Heart right ventricle (tissue), 16 donors: ENCODE results near the gene CDC42SE2. TPM values are rescaled to one million over a fixed set of nuclear protein-coding genes. Genes with fewer than 3 reads are reported as not detected.

Experiments used
- ATAC-seq, 8 donors: fragments of 200-7000 bp; cut with Tn5 transposase; one replicate each; pipeline ENCODE4 v1.9.1; 2020; ENCODE audit warnings: mild to moderate bottlenecking in 8 of 8, moderate library complexity in 8 of 8, moderate number of reproducible peaks in 1 of 8
- DNase-seq, 2 donors: peaks; one replicate each; pipeline ENCODE4 v3.0.0-alpha.2; 2020
- H3K27ac ChIP-seq, 10 donors: fragments of 200-600 bp; sonication (generic) in 2 of 10; one replicate each; pipeline versions ENCODE4 v1.5.0 to v1.8.0; 2020 to 2022; ENCODE audit warnings: mild to moderate bottlenecking in 3 of 10
- H3K27me3 ChIP-seq, 7 donors: fragments of 200-600 bp; one replicate each; pipeline ENCODE4 v1.8.0; 2021 to 2022; ENCODE audit warnings: mild to moderate bottlenecking in 2 of 7
- H3K36me3 ChIP-seq, 9 donors: fragments of 200-600 bp; sonication (generic) in 1 of 9; one replicate each; pipeline versions ENCODE4 v1.5.0 to v1.8.0; 2020 to 2022; ENCODE audit warnings: mild to moderate bottlenecking in 2 of 9
- H3K4me1 ChIP-seq, 9 donors: fragments of 200-600 bp; sonication (generic) in 1 of 9; one replicate each; pipeline versions ENCODE4 v1.5.0 to v1.8.0; 2020 to 2022; ENCODE audit warnings: mild to moderate bottlenecking in 4 of 9
- H3K4me3 ChIP-seq, 10 donors: fragments of 200-600 bp; sonication (generic) in 2 of 10; one replicate each; pipeline versions ENCODE4 v1.5.0 to v1.8.0; 2020 to 2022; ENCODE audit warnings: mild to moderate bottlenecking in 7 of 10, moderate library complexity in 2 of 10
- H3K9me3 ChIP-seq, 11 donors: fragments of 200-600 bp in 10 of 11; sonication (generic) in 2 of 11; one replicate each; pipeline versions ENCODE4 v1.5.0 to v1.8.0; 2013 to 2022; ENCODE audit warnings: mild to moderate bottlenecking in 2 of 11, control low read depth in 1 of 11, moderate library complexity in 1 of 11
- CTCF ChIP-seq, 9 donors: fragments of 200-600 bp; sonication (generic) in 2 of 9; IDR thresholded peaks; one replicate each; pipeline versions ENCODE4 v1.5.0 to v1.8.0; 2021 to 2022; ENCODE audit warnings: antibody characterized with exemption in 9 of 9, mild to moderate bottlenecking in 5 of 9, moderate library complexity in 1 of 9
- WGBS, 2 donors: extraction: QIAGEN DNeasy Blood & Tissue Kit; methylation state at CpG; one replicate each; pipeline ENCODE4 v1.1.7; 2013; ENCODE audit warnings: inconsistent platforms in 1 of 2; 5-methylcytosine and 5-hydroxymethylcytosine counted together
- intact Hi-C, 10 donors: fragments of 100-400 bp; cut with DNase I; formaldehyde crosslinking; loops; one replicate each; pipeline versions ENCODE4 v1.11.1 to v1.14.2; 2022
- polyA plus RNA-seq, 2 donors: library from polyadenylated mRNA; stranded (reverse); fragments of 200-250 nt; gene quantifications; one replicate each; pipeline ENCODE4 v1.2.3, GENCODE V29; 2013
- total RNA-seq, 10 donors: library from RNA; stranded (reverse); fragmentation: NEBNext Ultra II Directional in 3 of 10; extraction: Animal tissue kit (Norgen Biotek cat#: 25700) in 3 of 10; gene quantifications; one replicate each; pipeline versions ENCODE4 v1.2.1 to v1.2.4, GENCODE V29; 2021 to 2023
- donor health status: Arrhythmogenic right ventricular cardiomyopathy.
- donor health status: ischemic (EF 13 %, LVEDD 7.1; RV severe dilation, severe dysfunction).
- donor health status: healthy with polysubstance abuse.
- donor health status: DM: no; HTN: yes; CAD: no.
- donor health status: DM: no; HTN: no; CAD: no.
- donor health status: ischemic (EF 25% LVEDD 6.9; RV normal size, moderate dysfunction).
- donor health status: ischemic (EF 25% LVEDD 5.7; RV mildly dilated, moderate dysfunction).
- donor health status: healthy.
- donor health status: DM: yes; HTN: yes; CAD: no.
- donor health status: Ischemic cardiomyopathy.
- donor health status: ischemic (EF 35%, LVEDD 5.7; RV mildly dilated, moderate dysfunction).
- donor health status: nonischemic (EF 11% LVEDD 7.7; RV severe dilation, severe dysfunction).
- donor health status: DM: yes; HTN: yes; CAD: no.
- donor health status: PGD.
- donor health status: ischemic (EF 29% LVEDD 5.4; RV normal size, mild dysfunction).
- donor health status: nonischemic (EF 23%, LVEDD 6.1; RV moderate dilation, normal function).

Gene CDC42SE2
- total and polyA plus RNA-seq, 12 donors: 5.4 to 25.8 (median 11.1) TPM

GRCh38 chr5:131286400-131286715 lies 22.5 kb downstream of the CDC42SE2 start:
- no peak for TF ChIP-seq CTCF (IDR thresholded peaks at IDR 0.05)
- Histone ChIP-seq H3K4me3 (no peak overlapping the region), H3K9me3 (no peaks in the 10 kb centered on the region), H3K27ac (no peak overlapping the region), H3K4me1 (peaks cover 0 to 60% (median 0%) of the 10 kb centered on the region in 9 donors), H3K36me3 (peaks cover 0 to 31% (median 0%) of the 10 kb centered on the region in 9 donors), H3K27me3 (no peaks in the 10 kb centered on the region)
- 93 to 97% methylated on average over 5 of the region's 5 CpGs for WGBS, 2 donors
- intact Hi-C loops: no loop called here
- DNase-seq: no peak
- ATAC-seq: no peak

GRCh38 chr5:131288328-131288727 lies 24.5 kb downstream of the CDC42SE2 start:
- H3K9me3 ChIP-seq: no peaks in the 10 kb centered on the region
- WGBS, 2 donors: 89 to 93% methylated on average over 1 of the region's 1 CpG
- peak overlapping the region in 1 of 10 donors; percentile 36 for H3K27ac ChIP-seq
- no peak overlapping the region for H3K4me3 ChIP-seq
- no peak for TF ChIP-seq CTCF (IDR thresholded peaks at IDR 0.05)
- ATAC-seq (no peak), DNase-seq (no peak)
- H3K4me1 ChIP-seq: peaks cover 0 to 46% (median 0%) of the 10 kb centered on the region in 9 donors
- no peaks in the 10 kb centered on the region for H3K27me3 ChIP-seq
- intact Hi-C loops: no loop called here
- H3K36me3 ChIP-seq: peaks cover 0 to 31% (median 0%) of the 10 kb centered on the region in 9 donors

DNA sequence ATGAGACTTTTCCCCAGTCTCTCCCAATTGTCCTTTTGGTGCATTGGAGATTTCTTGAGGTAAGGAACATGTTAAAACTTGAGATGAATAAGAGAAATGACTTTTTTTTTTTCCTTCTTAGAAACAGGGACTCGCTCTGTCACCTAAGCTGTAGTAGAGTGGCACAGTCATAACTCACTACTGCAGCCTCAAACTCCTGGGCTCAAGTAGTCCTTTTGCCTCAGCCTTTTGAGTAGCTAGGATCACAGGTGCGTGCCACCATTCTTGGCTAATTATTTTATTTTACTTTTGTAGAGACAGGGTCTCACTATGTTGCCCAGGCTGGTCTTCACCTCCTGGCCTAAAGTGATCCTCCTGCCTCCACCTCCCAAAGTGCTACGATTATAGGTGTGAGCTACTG lies 25.9 kb downstream of the CDC42SE2 start:
- ATAC-seq (no peak), DNase-seq (no peak)
- Histone ChIP-seq H3K4me3 (no peak overlapping the region), H3K27ac (peak overlapping the region in 1 of 10 donors; percentile 42), H3K27me3 (no peaks in the 10 kb centered on the region), H3K9me3 (no peaks in the 10 kb centered on the region), H3K36me3 (peaks cover 0 to 24% (median 0%) of the 10 kb centered on the region in 9 donors), H3K4me1 (peaks cover 0 to 38% (median 0%) of the 10 kb centered on the region in 9 donors)
- TF ChIP-seq CTCF (IDR thresholded peaks at IDR 0.05): no peak
- intact Hi-C loops: no loop called here
- WGBS, 2 donors: 94% methylated on average over 3 of the region's 3 CpGs

GRCh38 chr5:131296213-131296672 lies 32.4 kb downstream of the CDC42SE2 start:
- WGBS, 2 donors: 93 to 97% methylated on average over 2 of the region's 2 CpGs
- ATAC-seq: no peak
- intact Hi-C loops: no loop called here

More at GRCh38 chr5:131296213-131296672, 32.4 kb downstream of the CDC42SE2 start:
- H3K36me3 ChIP-seq: no peaks in the 10 kb centered on the region
- peaks cover 0 to 29% (median 0%) of the 10 kb centered on the region in 9 donors for H3K4me1 ChIP-seq
- no peak overlapping the region for H3K4me3 ChIP-seq
- H3K27me3 ChIP-seq: no peaks in the 10 kb centered on the region
- no peak for TF ChIP-seq CTCF (IDR thresholded peaks at IDR 0.05)
- no peaks in the 10 kb centered on the region for H3K9me3 ChIP-seq
- no peak overlapping the region for H3K27ac ChIP-seq
- DNase-seq: no peak
